ENCODE results near the gene METTL26.

- TF ChIP-seq EZH2 (IDR thresholded peaks at IDR 0.05; ENCODE audit: borderline replicate concordance, control insufficient read depth, low read depth, low read length) (no peak), POLR2A (IDR thresholded peaks at IDR 0.05; ENCODE audit: low read depth, low read length) (no peak; the same call in 1 of the 2 replicates), FOXK2 (IDR thresholded peaks at IDR 0.05) (no peak), CTCF (IDR thresholded peaks at IDR 0.05 in 2 of 3, conservative IDR thresholded peaks at IDR 0.05 in 1 of 3; ENCODE audit: control insufficient read depth in 2 of 3, extremely low read depth in 1 of 3, insufficient read depth in 1 of 3, low read depth in 3 of 3, low read length in 3 of 3) (no peak), POLR2AphosphoS5 (IDR thresholded peaks at IDR 0.05; ENCODE audit: low read length) (no peak), SRF (IDR thresholded peaks at IDR 0.05; ENCODE audit: low read depth in 2 of 2, low read length in 2 of 2) (no peak), HCFC1 (IDR thresholded peaks at IDR 0.05; ENCODE audit: low read length) (no peak), NR2C1 (IDR thresholded peaks at IDR 0.05) (no peak), MAX (IDR thresholded peaks at IDR 0.05; ENCODE audit: low read depth, low read length) (no peak), MXI1 (IDR thresholded peaks at IDR 0.05; ENCODE audit: low read depth, low read length) (no peak), RAD21 (IDR thresholded peaks at IDR 0.05; ENCODE audit: insufficient read depth, low read depth, low read length) (no peak), EP300 (IDR thresholded peaks at IDR 0.05; ENCODE audit: borderline replicate concordance in 1 of 2, control insufficient read depth in 1 of 2, low read depth in 2 of 2, low read length in 2 of 2) (no peak), E2F4 (IDR thresholded peaks at IDR 0.05; ENCODE audit: low read depth, low read length) (no peak), HDAC2 (IDR thresholded peaks at IDR 0.05) (no peak)
Observed at GRCh38 chr16:658679-659571, 22.8 kb upstream of the METTL26 start.

All from GM12878 (cell line).